Neural cell (in vitro differentiated cells): ENCODE results near the gene PSENEN. TPM values are rescaled to one million over a fixed set of nuclear protein-coding genes. Genes with fewer than 3 reads are reported as not detected.

Experiments used
- H2AFZ ChIP-seq: fragments of 200-600, 300-800 bp; sonication (generic), shearing (Covaris generic); 2 replicates; pipeline ENCODE4 v1.6.0; 2014; ENCODE audit warnings: low read depth, mild to moderate bottlenecking, antibody characterized with exemption, low read length, moderate library complexity
- H3F3A ChIP-seq: fragments of 200-600 bp; shearing (Covaris generic); 2 replicates; pipeline ENCODE4 v1.6.1; 2016; ENCODE audit warnings: mild to moderate bottlenecking, moderate library complexity, mixed read lengths, antibody characterized with exemption, low read length; ENCODE audit not compliant: insufficient read depth, poor library complexity, severe bottlenecking
- H3K27ac ChIP-seq: fragments of 200-600, 300-800 bp; sonication (generic), shearing (Covaris generic); 2 replicates; pipeline ENCODE4 v1.5.1; 2014; ENCODE audit warnings: mild to moderate bottlenecking, low read length, moderate library complexity
- H3K27me3 ChIP-seq: fragments of 300-800, 200-600 bp; sonication (generic), shearing (Covaris generic); 2 replicates; pipeline ENCODE4 v1.6.0; 2014; ENCODE audit warnings: mild to moderate bottlenecking, low read depth, low read length, moderate library complexity; ENCODE audit not compliant: insufficient read depth
- H3K36me3 ChIP-seq: fragments of 300-800, 200-600 bp; sonication (generic), shearing (Covaris generic); 2 replicates; pipeline ENCODE4 v1.5.1; 2014; ENCODE audit warnings: mild to moderate bottlenecking, antibody characterized with exemption, low read length, moderate library complexity; ENCODE audit not compliant: insufficient read depth
- H3K4me2 ChIP-seq: fragments of 300-800, 200-600 bp; sonication (generic), shearing (Covaris generic); 2 replicates; pipeline ENCODE4 v1.6.0; 2014; ENCODE audit warnings: mild to moderate bottlenecking, low read length
- H3K4me3 ChIP-seq: fragments of 300-800, 200-600 bp; sonication (generic), shearing (Covaris generic); 2 replicates; pipeline ENCODE4 v1.5.1; 2014; ENCODE audit warnings: mild to moderate bottlenecking, low read length, moderate library complexity
- H3K79me2 ChIP-seq: fragments of 200-600 bp; shearing (Covaris generic); replicated peaks from 2 replicates; pipeline ENCODE4 v1.6.0; 2014; ENCODE audit warnings: mild to moderate bottlenecking, low read length, moderate library complexity; ENCODE audit not compliant: insufficient read depth
- H3K9ac ChIP-seq: fragments of 300-800, 200-600 bp; sonication (generic), shearing (Covaris generic); 2 replicates; pipeline ENCODE4 v1.6.1; 2016; ENCODE audit warnings: mild to moderate bottlenecking, low read length, mixed read lengths
- H3K9me2 ChIP-seq: fragments of 200-600 bp; shearing (Covaris generic); 2 replicates; pipeline ENCODE4 v1.6.1; 2016; ENCODE audit warnings: mild to moderate bottlenecking, low read length, mixed read lengths; ENCODE audit not compliant: insufficient read depth
- H3K9me3 ChIP-seq: fragments of 200-600, 300-800 bp; sonication (generic), shearing (Covaris generic); 2 replicates; pipeline ENCODE4 v1.6.1; 2016; ENCODE audit warnings: mild to moderate bottlenecking, mixed run types, low read length, moderate library complexity, mixed read lengths
- H4K20me1 ChIP-seq: fragments of 200-600 bp; shearing (Covaris generic); 2 replicates; pipeline ENCODE4 v1.6.1; 2016; ENCODE audit warnings: mild to moderate bottlenecking, mixed run types; ENCODE audit not compliant: insufficient read depth
- CTCF ChIP-seq: fragments of 450-650 bp; IDR thresholded peaks from 2 replicates; pipeline ENCODE4 v1.5.1; 2014; ENCODE audit warnings: antibody characterized with exemption, mild to moderate bottlenecking, moderate library complexity; ENCODE audit not compliant: poor library complexity, severe bottlenecking
- EP300 ChIP-seq: fragments of 450-650 bp; conservative IDR thresholded peaks from 2 replicates; pipeline ENCODE4 v1.6.1; 2014; ENCODE audit warnings: antibody characterized with exemption, mild to moderate bottlenecking, moderate library complexity; ENCODE audit not compliant: poor library complexity, severe bottlenecking
- EZH2 ChIP-seq: fragments of 200-600, 300-800 bp; shearing (Covaris generic), sonication (generic); IDR thresholded peaks from 2 replicates; pipeline ENCODE4 v1.6.1; 2014; ENCODE audit warnings: antibody characterized with exemption, low read length, borderline replicate concordance, mild to moderate bottlenecking; ENCODE audit not compliant: insufficient read depth, poor library complexity, severe bottlenecking
- MXI1 ChIP-seq: fragments of 450-650 bp; conservative IDR thresholded peaks from 2 replicates; pipeline ENCODE4 v1.6.1; 2014; ENCODE audit warnings: antibody characterized with exemption, mild to moderate bottlenecking; ENCODE audit not compliant: poor library complexity, severe bottlenecking
- POLR2AphosphoS5 ChIP-seq: IDR thresholded peaks from 2 replicates; pipeline ENCODE4 v1.6.1; 2012
- RAD21 ChIP-seq: fragments of 450-650 bp; conservative IDR thresholded peaks from 2 replicates; pipeline ENCODE4 v1.6.1; 2014; ENCODE audit warnings: antibody characterized with exemption, mild to moderate bottlenecking, moderate library complexity
- REST ChIP-seq: IDR thresholded peaks from 2 replicates; pipeline ENCODE4 v1.6.1; 2012; ENCODE audit warnings: borderline replicate concordance
- SMC3 ChIP-seq: fragments of 450-650 bp; conservative IDR thresholded peaks from 2 replicates; pipeline ENCODE4 v1.6.1; 2014; ENCODE audit warnings: antibody characterized with exemption, mild to moderate bottlenecking, moderate library complexity; ENCODE audit not compliant: poor library complexity
- TAF1 ChIP-seq: IDR thresholded peaks from 2 replicates; pipeline ENCODE4 v1.6.1; 2012; ENCODE audit warnings: low read depth
- polyA plus RNA-seq: library from polyadenylated mRNA; depleted of rRNA; stranded (reverse); fragments of >200 nt; gene quantifications from 2 replicates; pipeline ENCODE4 v1.2.3, GENCODE V29; 2014

The PSENEN gene
- polyA plus RNA-seq, 1 donor from 2014 or later: 46.2 TPM

- Histone ChIP-seq H3K36me3 (peaks cover 8% of the 10 kb centered on the region), H3K79me2 (peaks cover 8% of the 10 kb centered on the region), H3K9me3 (no peaks in the 10 kb centered on the region), H3K4me3 (no peak overlapping the region), H3K9ac (no peak overlapping the region), H3K27me3 (no peaks in the 10 kb centered on the region), H3K27ac (no peak overlapping the region), H3K4me2 (no peak overlapping the region), H4K20me1 (no peaks in the 10 kb centered on the region), H3F3A (no peaks in the 10 kb centered on the region), H3K9me2 (no peaks in the 10 kb centered on the region), H2AFZ (no peak overlapping the region)
- TF ChIP-seq SMC3 (no peak), CTCF (no peak), REST (no peak), MXI1 (no peak), EP300 (no peak), TAF1 (no peak), EZH2 (no peak), POLR2AphosphoS5 (no peak), RAD21 (no peak)
Measured at GRCh38 chr19:35752746-35753350, 7.4 kb downstream of the PSENEN start.

GRCh38 chr19:35753634-35754369 is 8.4 kb downstream of the PSENEN start:
- H2AFZ ChIP-seq: no peak overlapping the region
- no peaks in the 10 kb centered on the region for H3K9me2 ChIP-seq
- no peak overlapping the region for H3K4me3 ChIP-seq
- no peak overlapping the region for H3K9ac ChIP-seq
- peaks cover 9% of the 10 kb centered on the region for H3K79me2 ChIP-seq
- no peaks in the 10 kb centered on the region for H3F3A ChIP-seq
- TF ChIP-seq SMC3 (no peak), POLR2AphosphoS5 (no peak), CTCF (no peak), RAD21 (no peak), EZH2 (no peak), MXI1 (no peak)
- H3K27ac ChIP-seq: no peak overlapping the region
- no peaks in the 10 kb centered on the region for H3K9me3 ChIP-seq
- no peaks in the 10 kb centered on the region for H3K27me3 ChIP-seq
- H3K4me2 ChIP-seq: no peak overlapping the region
- H4K20me1 ChIP-seq: no peaks in the 10 kb centered on the region
- H3K36me3 ChIP-seq: peaks cover 8% of the 10 kb centered on the region
